ENCODE measurements around the gene MAEL. TPM values are rescaled to one million over a fixed set of nuclear protein-coding genes. Genes with fewer than 3 reads are reported as not detected.
"Not testable (repeated sequence)": the region's sequence is repeated elsewhere in the genome, so short reads cannot be mapped to it uniquely, and the experiment has no call there.

Gene MAEL
- total RNA-seq, 1 donor from 2014 or later: 0.87 TPM

GRCh38 chr1:166975361-166976129, 13.5 kb upstream of the MAEL start, which contains the start of gene ILDR2:
Gene ILDR2, minus strand, starts transcription at chr1:166975540. Its CDS starts 272 bp downstream, at chr1:166975268.
- ATAC-seq (peak; percentile 92), DNase-seq (peak; percentile 70)
- intact Hi-C loops (cut with micrococcal nuclease): no loop called here

GRCh38 chr1:166977951-166978350, 11.1 kb upstream of the MAEL start:
- intact Hi-C loops (cut with micrococcal nuclease): no loop called here
- DNase-seq: no peak
- ATAC-seq: no peak

- intact Hi-C loops (cut with micrococcal nuclease): no loop called here
- DNase-seq (no peak), ATAC-seq (no peak)
Observed at GRCh38 chr1:166978821-166979220, 10.3 kb upstream of the MAEL start.

- ATAC-seq: no peak
- no peak for DNase-seq
- intact Hi-C loops (cut with micrococcal nuclease): no loop called here
Observed at GRCh38 chr1:166980383-166980782, 8.7 kb upstream of the MAEL start.

- ATAC-seq: no peak
- no peak for DNase-seq
- intact Hi-C loops (cut with micrococcal nuclease): no loop called here
Observed at GRCh38 chr1:166980818-166981217, 8.3 kb upstream of the MAEL start.

GRCh38 chr1:166981589-166981988, 7.5 kb upstream of the MAEL start:
- no peak for DNase-seq
- no peak for ATAC-seq
- intact Hi-C loops (cut with micrococcal nuclease): no loop called here

GRCh38 chr1:166999075-166999474, 10.0 kb downstream of the MAEL start:
- DNase-seq (no peak), ATAC-seq (no peak)
- intact Hi-C loops (cut with micrococcal nuclease): no loop called here

GRCh38 chr1:166999500-167000055, 10.5 kb downstream of the MAEL start:
- ATAC-seq (no peak), DNase-seq (no peak)
- intact Hi-C loops (cut with micrococcal nuclease): no loop called here

- intact Hi-C loops (cut with micrococcal nuclease): no loop called here
- ATAC-seq (no peak), DNase-seq (no peak)
Observed at GRCh38 chr1:167000546-167000945, 11.5 kb downstream of the MAEL start.

- DNase-seq: no peak
- intact Hi-C loops (cut with micrococcal nuclease): no loop called here
- ATAC-seq: no peak
Observed at GRCh38 chr1:167002354-167002753, 13.3 kb downstream of the MAEL start.

GRCh38 chr1:167003711-167004110, 14.6 kb downstream of the MAEL start:
- ATAC-seq (no peak), DNase-seq (no peak)
- intact Hi-C loops (cut with micrococcal nuclease): no loop called here

- DNase-seq (no peak), ATAC-seq (no peak)
- intact Hi-C loops (cut with micrococcal nuclease): no loop called here
Observed at GRCh38 chr1:167011560-167012191, 22.6 kb downstream of the MAEL start.

- no peak for ATAC-seq
- intact Hi-C loops (cut with micrococcal nuclease): no loop called here
- DNase-seq: no peak
Observed at GRCh38 chr1:167012570-167012969, 23.5 kb downstream of the MAEL start.

GRCh38 chr1:167013108-167013929, 24.2 kb downstream of the MAEL start:
- DNase-seq: no peak
- no peak for ATAC-seq
- intact Hi-C loops (cut with micrococcal nuclease): no loop called here

GRCh38 chr1:167016100-167016750, 27.1 kb downstream of the MAEL start:
- intact Hi-C loops (cut with micrococcal nuclease): no loop called here
- no peak for ATAC-seq
- no peak for DNase-seq

- intact Hi-C loops (cut with micrococcal nuclease): no loop called here
- ATAC-seq (no peak), DNase-seq (no peak)
Observed at GRCh38 chr1:167022384-167022783, 33.3 kb downstream of the MAEL start.

- ATAC-seq; DNase-seq; intact Hi-C loops (cut with micrococcal nuclease): not testable (repeated sequence)
Observed at GRCh38 chr1:167029553-167029952, 40.5 kb downstream of the MAEL start.

GRCh38 chr1:167033646-167034045, 44.6 kb downstream of the MAEL start:
- DNase-seq (no peak), ATAC-seq (peak; percentile 82)
- intact Hi-C loops (cut with micrococcal nuclease): no loop called here
